Daoy (cell line): ENCODE measurements around the gene MDM4. TPM values are rescaled to one million over a fixed set of nuclear protein-coding genes. Genes with fewer than 3 reads are reported as not detected.
"Not testable (repeated sequence)": the region's sequence is repeated elsewhere in the genome, so short reads cannot be mapped to it uniquely, and the experiment has no call there.

Source experiments
- DNase-seq: peaks from one replicate; pipeline ENCODE4 v3.0.0-alpha.2; 2015; ENCODE audit warnings: low read depth
- total RNA-seq: library from RNA; depleted of rRNA; stranded (reverse); fragments of >200 nt; shearing (Covaris generic); gene quantifications from 2 replicates; pipeline ENCODE4 v1.2.3, GENCODE V29; 2014

The MDM4 gene
- total RNA-seq, 1 experiment from 2014 or later: 12.7 TPM

DNA sequence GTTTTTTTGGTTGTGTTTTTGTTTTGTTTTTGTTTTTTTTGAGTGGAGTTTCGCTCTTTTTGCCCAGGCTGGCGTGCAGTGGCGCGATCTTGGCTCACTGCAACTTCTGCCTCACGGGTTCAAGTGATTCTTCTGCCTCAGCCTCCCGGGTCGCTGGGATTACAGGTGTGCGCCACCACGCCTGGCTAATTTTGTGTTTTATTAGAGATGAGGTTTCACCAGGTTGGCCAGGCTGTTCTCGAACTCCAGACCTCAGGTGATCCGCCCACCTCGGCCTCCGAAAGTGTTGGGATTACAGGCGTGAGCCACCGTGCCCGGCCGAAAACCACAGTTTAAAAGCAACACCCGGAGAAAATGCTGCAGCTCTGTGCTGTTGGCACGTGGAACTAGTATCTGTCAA is 1.2 kb downstream of the MDM4 start:
- not testable (repeated sequence) for DNase-seq

DNA sequence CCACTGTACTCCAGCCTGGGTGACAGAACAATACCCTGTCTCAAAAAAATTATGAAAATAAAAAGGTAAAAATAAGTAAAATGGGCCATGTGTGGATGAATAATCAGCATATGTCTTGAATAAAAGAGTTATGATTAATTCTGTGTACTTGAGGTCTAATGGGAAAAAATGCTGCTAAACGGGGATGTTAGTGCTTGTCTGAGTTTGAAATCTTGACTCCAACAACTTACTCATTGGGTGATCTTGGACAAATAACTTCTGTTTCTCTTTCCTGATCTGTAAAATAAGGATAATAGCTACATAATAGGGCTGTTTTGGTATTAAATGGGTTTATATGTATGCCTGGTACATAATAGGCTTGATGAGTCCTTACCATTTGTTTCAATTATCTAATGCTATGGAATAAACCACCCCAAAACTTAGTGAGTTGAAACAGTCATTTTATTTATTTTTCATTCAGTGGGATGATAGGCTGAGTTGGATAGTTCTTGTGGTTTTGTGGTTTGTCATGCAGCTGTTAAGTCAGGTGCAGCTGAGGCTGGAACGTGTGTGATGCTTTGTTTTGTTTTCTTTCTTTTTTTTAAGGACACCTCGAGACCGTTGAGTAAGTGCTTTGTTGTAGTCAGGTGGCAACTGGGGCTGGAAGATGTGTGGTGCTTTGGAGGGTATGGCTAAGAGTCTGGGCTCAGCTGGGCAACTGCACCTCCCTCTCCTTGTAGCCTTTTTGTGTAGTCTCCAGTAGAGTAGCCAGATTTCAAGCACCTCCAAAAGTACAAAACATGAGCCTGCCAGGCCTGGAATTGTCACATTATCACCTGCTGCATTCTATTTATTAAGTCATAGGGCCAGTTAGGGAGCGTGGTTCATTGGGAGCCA is 4.9 kb downstream of the MDM4 start:
- peak; percentile 45 for DNase-seq

DNA sequence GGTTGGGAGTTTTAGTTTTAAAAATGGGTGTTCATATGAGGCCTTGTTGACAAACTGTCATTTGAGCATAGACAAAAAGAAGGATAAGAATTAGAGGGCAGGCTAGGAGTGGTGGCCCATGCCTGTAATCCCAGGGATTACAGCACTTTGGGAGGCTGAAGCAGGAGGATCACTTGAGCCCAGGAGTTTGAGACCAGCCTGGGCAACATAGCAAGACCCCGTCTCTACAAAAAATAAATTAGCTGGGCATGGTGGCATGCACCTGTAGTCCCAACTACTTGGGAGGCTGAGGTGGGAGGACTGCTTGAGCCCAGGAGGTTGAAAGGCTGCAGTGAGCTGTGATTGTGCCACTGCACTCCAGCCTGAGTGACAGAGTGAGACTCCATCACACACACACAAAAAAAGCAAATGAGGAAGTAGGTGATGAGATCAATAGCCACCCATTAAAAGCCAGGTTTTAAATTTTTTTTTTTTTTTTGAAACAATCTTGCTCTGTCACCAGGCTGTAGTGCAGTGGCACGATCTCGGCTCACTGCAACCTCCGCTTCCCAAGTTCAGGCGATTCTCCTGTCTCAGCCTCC is 5.8 kb downstream of the MDM4 start:
- DNase-seq: not testable (repeated sequence)

DNA sequence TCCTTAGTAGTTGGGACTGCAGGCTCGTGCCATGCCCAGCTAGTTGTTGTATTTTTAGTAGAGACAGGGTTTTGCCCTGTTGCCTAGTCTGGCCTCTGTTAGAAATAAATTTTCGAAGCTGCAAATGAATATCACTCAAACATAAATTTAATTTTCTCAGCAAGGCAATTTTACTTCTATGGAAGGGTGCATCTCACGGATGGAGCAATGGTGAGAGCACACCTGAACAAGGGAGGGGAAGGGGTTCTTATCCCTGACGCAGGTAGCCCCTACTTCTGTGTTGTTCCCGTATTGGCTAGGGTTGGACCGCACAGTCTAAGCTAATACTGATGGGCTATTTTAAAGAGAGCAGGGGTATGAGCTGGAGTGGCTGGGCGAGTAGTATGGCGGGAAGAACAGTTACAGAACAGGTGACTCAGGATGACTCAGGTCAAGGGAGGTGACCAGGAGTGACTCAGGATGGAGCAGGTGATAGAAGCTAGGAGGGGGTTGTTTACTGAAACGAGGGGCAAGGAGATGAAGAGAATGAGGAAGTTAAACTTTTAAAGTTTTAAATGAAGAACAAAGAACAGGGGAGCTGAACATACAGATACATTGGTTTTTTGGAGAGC is 7.5 kb downstream of the MDM4 start:
- peak; percentile 45 for DNase-seq

DNA sequence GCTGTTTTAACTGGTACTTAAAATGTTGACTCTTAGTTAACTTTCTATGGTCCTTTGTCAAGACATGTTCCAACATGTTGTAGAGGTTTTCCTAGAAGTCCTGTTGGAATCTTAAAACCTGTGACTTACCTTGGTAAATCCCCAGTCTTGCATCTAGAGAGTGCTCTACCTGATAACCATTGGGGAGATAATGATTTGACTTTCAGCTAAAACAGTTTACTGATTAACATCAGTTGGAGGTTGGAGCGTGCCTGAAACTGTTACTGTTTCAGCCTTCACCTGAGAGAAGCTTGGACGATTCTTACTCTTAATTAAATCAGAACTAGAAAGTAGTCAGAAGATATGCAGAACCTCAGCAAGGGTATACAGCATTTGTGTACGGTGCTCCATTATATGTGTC is 8.8 kb downstream of the MDM4 start:
- no peak for DNase-seq

DNA sequence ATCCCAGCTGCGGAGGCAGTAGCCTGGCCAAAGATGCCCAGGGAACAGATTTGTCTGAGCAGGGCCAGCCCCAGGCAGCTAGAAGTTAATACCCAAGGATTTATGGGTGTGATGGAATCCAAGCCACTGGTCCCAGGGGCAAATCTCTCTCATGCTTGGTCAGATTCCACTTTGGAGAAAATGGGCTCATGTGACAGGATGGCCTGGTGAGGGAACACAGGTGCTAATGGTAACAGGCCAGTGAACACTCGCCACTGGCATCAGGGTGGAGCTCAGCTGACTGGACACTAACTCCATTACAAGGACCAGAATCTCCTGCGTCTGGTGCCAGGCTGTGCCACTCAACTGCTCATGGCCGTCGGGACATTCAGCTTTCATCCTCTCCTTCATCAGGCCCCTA is 12.0 kb downstream of the MDM4 start:
- DNase-seq: no peak

DNA sequence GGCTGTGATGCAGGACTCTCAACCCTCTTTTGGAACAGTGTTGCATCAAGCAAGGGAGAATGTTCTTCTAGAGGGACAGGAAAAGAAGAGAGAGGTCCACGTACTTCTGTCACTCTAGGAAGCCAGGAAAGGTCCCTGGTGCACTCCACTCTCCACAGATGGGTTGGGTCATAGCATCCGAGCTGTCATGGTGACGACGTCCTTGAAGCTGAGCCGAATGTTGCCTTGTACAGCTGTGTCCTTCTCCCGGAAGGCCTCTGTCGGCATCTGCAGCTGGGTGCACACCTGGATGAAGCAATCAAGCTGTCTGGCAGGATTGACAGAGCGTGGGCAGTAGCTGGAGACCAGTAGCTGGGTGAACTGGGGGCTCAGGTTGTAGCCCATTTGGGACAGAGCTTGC is 12.5 kb downstream of the MDM4 start:
- no peak for DNase-seq

DNA sequence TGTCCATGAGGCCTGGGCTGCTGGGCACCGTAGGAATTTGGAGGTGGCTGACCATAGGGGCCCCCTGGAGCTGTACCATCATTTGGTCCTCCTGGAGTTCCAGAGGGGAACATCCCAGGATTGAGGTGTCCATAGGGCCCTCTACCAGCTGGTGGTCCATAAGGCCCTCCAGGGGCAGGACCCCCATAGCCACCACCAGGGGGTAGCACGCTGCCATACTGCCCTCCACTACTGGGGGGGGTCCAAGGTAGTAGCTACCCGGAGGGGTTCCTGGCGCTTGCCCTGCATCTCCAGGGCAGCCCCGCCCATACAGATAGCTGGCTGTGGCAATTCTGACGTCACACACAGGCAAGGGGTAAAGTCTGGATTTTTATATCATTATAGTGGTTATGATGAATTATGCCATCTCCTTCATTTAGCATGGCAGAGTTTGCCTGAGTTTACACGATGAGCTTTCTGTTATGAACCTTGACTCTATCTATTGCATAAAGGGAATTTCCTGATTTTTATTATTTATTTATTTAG is 13.2 kb downstream of the MDM4 start:
- no peak for DNase-seq

DNA sequence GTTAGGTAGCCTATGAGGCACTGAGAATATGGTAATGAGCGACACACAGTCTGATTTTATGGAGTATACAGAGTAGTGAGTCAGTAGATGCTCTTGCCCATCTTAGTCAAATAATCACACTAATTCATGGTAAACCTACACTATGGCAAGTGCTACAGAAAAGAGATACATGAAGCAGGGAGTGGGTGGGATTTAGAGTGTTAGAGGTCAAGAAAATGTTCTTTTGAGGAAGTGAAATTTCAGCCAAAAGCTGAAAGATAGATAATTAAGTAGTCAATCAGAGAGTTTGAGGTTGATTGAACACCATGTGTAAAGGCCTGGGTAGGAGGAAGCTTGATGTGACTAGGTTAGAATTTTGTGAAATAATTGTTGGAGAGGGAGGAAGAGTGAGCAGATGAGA is 14.7 kb downstream of the MDM4 start:
- DNase-seq: no peak

DNA sequence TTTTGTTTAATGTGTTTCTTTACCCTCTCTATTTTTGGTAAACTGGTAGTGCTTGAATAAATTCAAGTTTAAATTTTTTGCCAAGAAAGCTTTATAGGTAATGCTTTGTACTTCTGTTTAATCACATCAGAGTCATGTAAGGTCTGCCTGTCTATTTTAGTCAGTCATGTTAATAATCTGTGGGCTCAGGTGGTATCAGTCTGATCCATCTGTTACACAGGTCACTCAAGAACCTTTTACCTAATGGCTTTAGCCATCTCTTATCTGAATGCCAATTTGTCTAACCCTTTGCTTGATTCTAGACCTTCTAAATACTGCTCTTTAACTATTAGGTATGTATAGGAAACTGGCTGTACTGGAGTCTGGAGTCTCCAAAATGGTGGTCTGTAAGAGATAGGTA is 16.6 kb downstream of the MDM4 start:
- no peak for DNase-seq

DNA sequence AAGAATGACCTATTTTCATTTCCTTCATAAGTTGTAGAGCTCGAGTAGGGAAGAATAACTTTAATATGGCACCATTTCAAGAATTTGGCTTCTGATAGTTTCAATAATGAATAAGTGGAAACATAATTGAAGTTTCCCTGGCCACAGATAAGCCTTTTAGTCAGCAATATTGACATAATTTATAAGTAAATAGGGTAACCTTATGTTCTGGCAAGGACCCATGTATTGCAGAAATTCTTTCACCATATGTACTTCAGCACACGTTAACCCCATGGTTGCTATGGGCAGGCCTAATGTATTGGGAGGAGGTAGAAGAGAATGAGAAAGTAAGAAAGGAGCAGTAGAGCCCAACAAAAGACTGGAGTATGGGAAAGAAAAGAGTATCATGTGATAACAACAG is 25.4 kb downstream of the MDM4 start:
- DNase-seq: no peak

DNA sequence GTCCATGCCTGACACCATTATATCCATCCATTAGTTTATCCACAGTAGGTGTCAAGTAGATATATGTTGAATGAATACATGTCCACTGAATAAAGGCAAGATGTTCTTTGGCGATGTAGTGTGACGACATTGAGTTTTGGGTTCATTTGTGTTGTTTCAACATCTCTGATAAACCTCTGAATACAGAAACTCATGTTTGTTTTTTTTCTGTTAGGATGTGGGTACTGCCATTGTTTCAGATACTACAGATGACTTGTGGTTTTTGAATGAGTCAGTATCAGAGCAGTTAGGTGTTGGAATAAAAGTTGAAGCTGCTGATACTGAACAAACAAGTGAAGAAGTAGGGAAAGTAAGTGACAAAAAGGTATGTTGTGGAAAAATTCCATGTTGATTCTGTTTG is 28.1 kb downstream of the MDM4 start:
- DNase-seq: peak; percentile 12

DNA sequence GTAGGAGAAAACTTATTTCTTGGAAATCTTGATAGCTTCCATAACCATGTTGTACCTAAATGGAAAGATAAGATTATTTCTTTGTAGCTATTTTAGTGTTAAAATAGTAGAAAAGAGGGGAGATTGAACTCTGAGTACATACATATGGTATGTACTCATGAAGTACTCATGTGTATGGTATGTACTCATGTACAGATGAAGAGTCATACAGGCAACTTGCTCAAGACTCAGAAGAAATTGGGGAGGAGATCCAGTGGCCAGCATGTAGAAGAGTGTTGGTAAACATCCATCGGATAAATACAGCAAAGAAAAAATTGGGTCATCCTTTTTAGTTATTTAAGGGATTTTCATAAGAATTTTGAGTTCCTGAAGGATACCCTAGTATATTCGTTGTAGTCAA is 29.0 kb downstream of the MDM4 start:
- no peak for DNase-seq

DNA sequence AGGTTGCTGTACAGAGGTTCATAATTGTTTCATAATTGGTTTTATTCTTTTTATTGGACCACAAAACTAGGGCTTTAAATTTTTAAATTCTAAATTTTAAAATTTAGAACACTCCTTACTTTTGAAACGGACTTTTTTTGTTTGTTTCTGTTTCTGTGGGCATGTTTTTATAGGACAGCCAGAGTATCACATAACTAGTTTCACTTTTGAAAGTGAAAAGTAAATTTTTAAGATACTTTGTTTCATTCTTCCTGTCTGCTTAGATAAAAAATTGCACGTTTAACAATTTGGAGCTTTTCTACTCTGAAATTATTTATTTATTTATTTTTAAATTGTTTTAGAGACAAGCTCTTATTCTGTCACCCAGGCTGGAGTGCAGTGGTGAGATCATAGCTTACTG is 29.7 kb downstream of the MDM4 start:
- no peak for DNase-seq

DNA sequence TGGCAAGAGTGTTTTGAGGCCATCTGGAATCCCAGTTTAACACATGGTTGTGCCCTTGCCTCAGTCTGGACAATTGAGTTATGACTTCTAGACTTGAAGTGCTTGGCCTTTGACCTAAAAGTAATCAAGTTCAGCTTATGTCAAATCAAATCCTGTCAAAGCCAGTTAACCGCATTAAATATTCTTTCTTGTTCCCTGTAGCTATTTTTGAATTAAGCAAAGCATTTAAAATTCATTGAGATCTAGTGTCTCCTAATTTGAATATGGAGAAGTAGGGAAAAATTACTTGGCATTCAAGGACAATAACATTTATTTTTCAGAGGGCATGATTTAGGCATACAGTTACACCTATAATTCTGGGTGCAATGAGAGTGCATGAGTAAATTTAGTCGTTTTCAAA is 32.1 kb downstream of the MDM4 start:
- DNase-seq: no peak

DNA sequence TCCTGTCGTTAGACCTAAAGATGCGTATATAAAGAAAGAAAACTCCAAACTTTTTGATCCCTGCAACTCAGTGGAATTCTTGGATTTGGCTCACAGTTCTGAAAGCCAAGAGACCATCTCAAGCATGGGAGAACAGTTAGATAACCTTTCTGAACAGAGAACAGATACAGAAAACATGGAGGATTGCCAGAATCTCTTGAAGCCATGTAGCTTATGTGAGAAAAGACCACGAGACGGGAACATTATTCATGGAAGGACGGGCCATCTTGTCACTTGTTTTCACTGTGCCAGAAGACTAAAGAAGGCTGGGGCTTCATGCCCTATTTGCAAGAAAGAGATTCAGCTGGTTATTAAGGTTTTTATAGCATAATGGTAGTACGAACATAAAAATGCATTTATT is 33.1 kb downstream of the MDM4 start:
- DNase-seq: no peak

DNA sequence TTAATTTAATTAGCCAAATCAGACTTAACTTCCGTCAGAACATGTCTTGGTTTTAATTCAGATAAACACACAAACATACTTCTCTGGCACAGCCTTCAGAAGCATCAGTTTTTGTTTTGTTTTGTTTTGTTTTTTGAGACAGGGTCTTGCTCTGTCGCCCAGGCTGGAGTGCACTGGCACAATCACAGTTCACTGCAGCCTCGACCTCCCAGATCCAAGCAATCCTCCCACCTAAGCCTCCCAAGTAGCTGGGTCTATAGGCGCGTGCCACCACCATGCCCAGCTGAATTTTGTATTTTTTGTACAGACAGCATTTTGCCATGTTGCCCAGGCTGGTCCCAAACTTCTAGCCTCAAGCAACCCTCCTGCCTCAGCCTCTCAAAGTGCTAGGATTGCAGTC is 34.7 kb downstream of the MDM4 start:
- DNase-seq: no peak

DNA sequence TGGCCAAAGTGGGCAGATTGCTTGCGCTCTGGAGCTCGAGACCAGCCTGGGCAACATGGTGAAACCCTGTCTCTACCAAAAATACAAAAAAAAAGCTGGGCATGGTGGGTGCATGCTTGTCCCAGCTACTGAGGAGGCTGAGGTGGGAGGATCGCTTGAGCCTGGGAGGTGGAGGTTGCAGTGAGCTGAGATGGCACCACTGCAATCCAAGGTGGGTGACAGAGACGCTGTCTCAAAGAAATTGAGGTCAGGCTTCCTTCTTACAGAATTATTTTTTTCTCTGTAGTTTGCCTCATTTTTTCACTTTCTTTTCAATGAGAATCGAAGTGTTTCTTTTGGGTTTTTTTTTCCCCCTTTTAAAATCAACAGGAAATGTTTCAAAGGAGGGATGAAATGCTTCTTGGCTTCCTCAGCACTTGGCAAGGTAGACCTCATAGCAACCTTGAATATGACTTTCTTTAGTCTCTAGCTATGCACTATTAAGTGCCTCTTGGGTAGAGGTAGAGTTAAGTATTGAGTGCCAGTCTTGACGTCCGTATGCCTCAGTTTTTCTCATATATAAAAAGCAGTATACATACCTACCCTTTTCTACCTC is 40.3 kb downstream of the MDM4 start:
- DNase-seq: no peak

DNA sequence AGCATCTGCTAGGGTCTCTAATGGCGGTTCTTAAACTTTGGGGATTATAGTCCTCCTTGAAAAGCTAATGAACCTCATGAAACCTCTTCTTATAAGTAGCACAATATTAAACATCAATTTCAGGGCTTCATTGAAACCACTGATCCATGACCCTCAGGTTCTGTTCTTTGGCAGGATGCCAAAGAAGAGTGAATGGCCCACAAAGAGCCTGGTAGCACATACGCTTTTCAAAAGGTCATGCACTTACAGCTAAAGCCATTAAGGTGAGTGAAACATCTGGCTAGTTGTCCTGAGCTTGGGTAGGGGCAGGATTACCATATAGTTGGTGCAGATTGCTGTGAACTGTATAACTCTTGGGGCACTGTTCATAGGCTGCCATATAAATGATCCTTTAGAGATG is 42.3 kb downstream of the MDM4 start:
- DNase-seq: no peak

DNA sequence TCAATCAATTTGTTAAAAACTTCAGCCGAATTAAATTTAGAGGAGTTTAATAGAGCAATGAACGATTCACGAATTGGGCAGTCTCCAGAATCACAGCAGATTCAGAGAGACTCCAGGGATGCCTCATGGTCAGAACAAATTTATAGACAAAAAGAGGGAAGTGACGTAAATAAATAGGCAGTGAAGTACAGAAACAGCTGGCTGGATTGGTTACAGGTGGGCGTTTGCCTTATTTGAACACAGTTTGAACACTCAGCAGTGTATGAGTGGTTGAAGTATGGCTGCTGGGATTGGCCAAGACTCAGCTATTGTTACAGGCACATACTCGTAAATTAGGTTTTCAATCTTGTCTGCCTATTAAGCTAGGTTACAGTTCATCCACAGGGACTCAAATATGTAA is 43.8 kb downstream of the MDM4 start:
- DNase-seq: not testable (repeated sequence)

DNA sequence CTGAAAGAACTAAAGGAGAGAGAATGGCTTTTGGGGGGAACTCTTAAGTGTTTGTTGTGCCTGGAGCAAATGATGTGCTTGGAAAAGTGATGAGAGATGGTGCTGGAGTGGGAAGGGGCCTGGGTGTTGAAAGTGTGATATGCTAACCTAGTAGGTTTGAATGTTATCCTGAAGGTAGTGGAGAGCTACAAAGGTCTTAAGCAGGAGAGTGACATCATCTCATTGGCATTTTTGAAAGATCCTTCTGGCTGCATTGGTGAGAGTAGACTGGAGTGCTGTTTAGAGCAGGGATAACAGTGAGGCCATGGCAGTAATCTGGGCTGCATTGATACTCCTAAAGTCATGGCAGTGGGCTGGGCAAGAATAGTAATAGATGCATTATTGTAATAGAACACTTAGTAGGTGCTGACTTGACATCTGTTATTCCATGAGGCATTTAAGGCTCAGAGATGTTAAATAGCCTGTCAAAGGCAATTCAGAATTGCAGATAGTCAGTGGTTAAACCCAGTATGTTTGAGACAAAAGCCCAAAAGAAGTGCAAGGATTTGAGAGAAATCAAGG is 44.5 kb downstream of the MDM4 start:
- peak; percentile 25 for DNase-seq
